Breast epithelium (tissue), 4 donors: Measurements from ENCODE around the gene HAPLN1. TPM values are rescaled to one million over a fixed set of nuclear protein-coding genes. Genes with fewer than 3 reads are reported as not detected.

Experiments used
- DNase-seq, 2 donors: peaks; one replicate each; pipeline ENCODE4 v3.0.0-alpha.2; 2019; ENCODE audit warnings: low spot score in 2 of 2
- H3K27ac ChIP-seq, 2 donors: fragments of 200-600 bp; sonication (generic) in 1 of 2; one replicate each; pipeline ENCODE4 v1.5.1; 2016 to 2019; ENCODE audit warnings: mild to moderate bottlenecking in 1 of 2
- H3K27me3 ChIP-seq, 2 donors: fragments of 200-600 bp; sonication (generic) in 1 of 2; one replicate each; pipeline versions ENCODE4 v1.5.1 to v1.6.0; 2017 to 2019; ENCODE audit warnings: control low read depth in 1 of 2, mild to moderate bottlenecking in 1 of 2
- H3K36me3 ChIP-seq: fragments of 200-600 bp; one replicate; pipeline ENCODE4 v1.5.1; 2019
- H3K4me1 ChIP-seq, 2 donors: fragments of 200-600 bp; sonication (generic); one replicate each; pipeline ENCODE4 v1.5.1; 2016 to 2019; ENCODE audit warnings: control low read depth in 1 of 2
- H3K4me3 ChIP-seq, 3 donors: fragments of 200-600 bp; sonication (generic); 1 replicate in 2 of 3; 2 replicates in 1 of 3; pipeline ENCODE4 v1.5.1; 2016 to 2019; ENCODE audit warnings: mild to moderate bottlenecking in 3 of 3, moderate library complexity in 2 of 3
- H3K9me3 ChIP-seq, 2 donors: fragments of 200-600 bp; sonication (generic) in 1 of 2; one replicate each; pipeline ENCODE4 v1.5.1; 2016 to 2019; ENCODE audit warnings: control low read depth in 1 of 2
- POLR2A ChIP-seq: fragments of 450-650 bp; IDR thresholded peaks from one replicate; pipeline ENCODE4 v1.6.1; 2016; ENCODE audit warnings: antibody characterized with exemption, mild to moderate bottlenecking, moderate library complexity
- POLR2AphosphoS5 ChIP-seq, 3 donors: sonication (generic); formaldehyde crosslinking; IDR thresholded peaks; one replicate each; pipeline ENCODE4 v1.6.1; 2017; ENCODE audit warnings: antibody characterized with exemption in 3 of 3
- intact Hi-C: fragments of 100-400 bp; cut with DNase I; formaldehyde crosslinking; loops from one replicate; pipeline ENCODE4 v1.15.1; 2023; ENCODE audit warnings: low total_unique reads
- total RNA-seq, 3 donors: library from RNA; depleted of rRNA; stranded (reverse); fragments of >200 nt; gene quantifications; one replicate each; pipeline ENCODE4 v1.1.0, GENCODE V29; 2016
- TF ChIP-seq, protein P1 (sequence below), 3 donors: fragments of 450-650 bp; IDR thresholded peaks; one replicate each; pipeline ENCODE4 v1.5.1; 2016 to 2017; ENCODE audit warnings: antibody characterized with exemption in 3 of 3, mild to moderate bottlenecking in 3 of 3, moderate library complexity in 3 of 3

Gene HAPLN1
- total RNA-seq, 3 donors from 2014 or later = not detected

DNA sequence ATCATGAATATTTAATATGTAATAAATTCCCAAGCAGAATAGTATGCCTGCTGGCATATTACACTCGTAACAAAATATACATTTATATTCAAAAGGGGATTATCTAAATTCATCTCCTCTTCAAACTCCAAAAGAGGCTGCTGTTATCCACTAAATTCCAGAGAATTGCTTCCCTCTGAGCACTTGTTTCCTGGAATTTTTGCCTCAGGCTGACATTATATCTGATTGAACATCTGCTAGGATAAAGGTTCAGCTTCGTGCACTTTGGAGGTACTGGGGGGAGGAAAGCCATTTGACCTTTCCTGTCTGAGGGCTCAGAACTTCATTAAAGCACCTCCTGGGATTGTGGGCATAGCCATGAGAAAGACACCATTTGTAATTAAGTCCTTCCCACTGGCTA is 4.3 kb upstream of the HAPLN1 start:
- H3K27me3 ChIP-seq = no peaks in the 10 kb centered on the region
- H3K27ac ChIP-seq = no peak overlapping the region
- no peaks in the 10 kb centered on the region for H3K4me1 ChIP-seq
- intact Hi-C loops = no loop called here
- no peak for DNase-seq
- no peaks in the 10 kb centered on the region for H3K36me3 ChIP-seq
- no peaks in the 10 kb centered on the region for H3K9me3 ChIP-seq
- TF ChIP-seq POLR2AphosphoS5 (IDR thresholded peaks at IDR 0.05) = no peak
- TF ChIP-seq, protein P1, sequence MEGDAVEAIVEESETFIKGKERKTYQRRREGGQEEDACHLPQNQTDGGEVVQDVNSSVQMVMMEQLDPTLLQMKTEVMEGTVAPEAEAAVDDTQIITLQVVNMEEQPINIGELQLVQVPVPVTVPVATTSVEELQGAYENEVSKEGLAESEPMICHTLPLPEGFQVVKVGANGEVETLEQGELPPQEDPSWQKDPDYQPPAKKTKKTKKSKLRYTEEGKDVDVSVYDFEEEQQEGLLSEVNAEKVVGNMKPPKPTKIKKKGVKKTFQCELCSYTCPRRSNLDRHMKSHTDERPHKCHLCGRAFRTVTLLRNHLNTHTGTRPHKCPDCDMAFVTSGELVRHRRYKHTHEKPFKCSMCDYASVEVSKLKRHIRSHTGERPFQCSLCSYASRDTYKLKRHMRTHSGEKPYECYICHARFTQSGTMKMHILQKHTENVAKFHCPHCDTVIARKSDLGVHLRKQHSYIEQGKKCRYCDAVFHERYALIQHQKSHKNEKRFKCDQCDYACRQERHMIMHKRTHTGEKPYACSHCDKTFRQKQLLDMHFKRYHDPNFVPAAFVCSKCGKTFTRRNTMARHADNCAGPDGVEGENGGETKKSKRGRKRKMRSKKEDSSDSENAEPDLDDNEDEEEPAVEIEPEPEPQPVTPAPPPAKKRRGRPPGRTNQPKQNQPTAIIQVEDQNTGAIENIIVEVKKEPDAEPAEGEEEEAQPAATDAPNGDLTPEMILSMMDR (IDR thresholded peaks at IDR 0.05) = no peak
- no peak for TF ChIP-seq POLR2A
- H3K4me3 ChIP-seq = no peak overlapping the region

DNA sequence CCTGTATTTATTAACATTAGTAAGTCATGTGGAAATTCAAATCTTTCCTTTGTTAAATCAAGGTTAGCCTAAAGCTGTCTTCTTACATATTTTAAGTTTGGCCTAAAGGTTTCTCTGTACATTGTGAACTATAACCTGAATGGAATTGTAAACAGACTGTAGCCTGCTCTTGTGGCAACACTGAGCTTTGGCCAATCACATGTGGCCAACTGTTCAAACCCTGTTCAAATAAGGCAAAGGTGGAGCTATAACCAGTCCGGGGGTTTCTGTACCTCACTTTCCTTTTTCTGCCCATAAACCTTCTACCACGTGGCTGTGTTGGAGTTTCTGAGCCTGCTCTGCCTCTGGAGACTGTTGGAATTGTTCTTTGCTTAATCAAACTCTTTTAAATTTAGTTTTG is 3.3 kb upstream of the HAPLN1 start:
- no peak overlapping the region for H3K27ac ChIP-seq
- intact Hi-C loops = no loop called here
- no peaks in the 10 kb centered on the region for H3K36me3 ChIP-seq
- TF ChIP-seq, protein P1 (IDR thresholded peaks at IDR 0.05) = no peak
- TF ChIP-seq POLR2AphosphoS5 (IDR thresholded peaks at IDR 0.05) (no peak), POLR2A (no peak)
- no peak overlapping the region for H3K4me3 ChIP-seq
- H3K9me3 ChIP-seq = no peaks in the 10 kb centered on the region
- DNase-seq = no peak
- H3K27me3 ChIP-seq = no peaks in the 10 kb centered on the region
- no peaks in the 10 kb centered on the region for H3K4me1 ChIP-seq

DNA sequence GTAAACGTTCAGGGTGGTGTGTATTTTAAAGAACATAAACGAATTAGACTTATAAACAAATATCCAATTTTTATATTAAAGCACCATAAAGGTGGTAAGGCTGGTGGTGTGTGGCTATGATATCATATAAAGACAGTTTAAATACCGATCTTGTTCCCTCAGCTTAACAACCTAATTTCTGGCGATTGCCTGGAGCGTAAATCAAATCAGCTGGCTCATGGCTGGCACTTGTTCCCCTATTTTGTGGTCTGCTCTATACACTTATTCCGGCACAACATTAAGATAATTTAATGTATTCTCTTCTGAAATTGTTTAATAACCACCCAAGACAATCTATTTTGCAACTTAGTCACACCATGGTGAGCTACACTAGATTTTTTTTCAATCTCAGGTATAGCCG is 2.4 kb upstream of the HAPLN1 start:
- Histone ChIP-seq H3K27me3 (no peaks in the 10 kb centered on the region), H3K9me3 (no peaks in the 10 kb centered on the region), H3K4me1 (no peaks in the 10 kb centered on the region), H3K27ac (no peak overlapping the region), H3K36me3 (no peaks in the 10 kb centered on the region), H3K4me3 (no peak overlapping the region)
- no peak for TF ChIP-seq POLR2AphosphoS5 (IDR thresholded peaks at IDR 0.05)
- TF ChIP-seq, protein P1 (IDR thresholded peaks at IDR 0.05) = no peak
- no peak for TF ChIP-seq POLR2A
- intact Hi-C loops = no loop called here
- no peak for DNase-seq

DNA sequence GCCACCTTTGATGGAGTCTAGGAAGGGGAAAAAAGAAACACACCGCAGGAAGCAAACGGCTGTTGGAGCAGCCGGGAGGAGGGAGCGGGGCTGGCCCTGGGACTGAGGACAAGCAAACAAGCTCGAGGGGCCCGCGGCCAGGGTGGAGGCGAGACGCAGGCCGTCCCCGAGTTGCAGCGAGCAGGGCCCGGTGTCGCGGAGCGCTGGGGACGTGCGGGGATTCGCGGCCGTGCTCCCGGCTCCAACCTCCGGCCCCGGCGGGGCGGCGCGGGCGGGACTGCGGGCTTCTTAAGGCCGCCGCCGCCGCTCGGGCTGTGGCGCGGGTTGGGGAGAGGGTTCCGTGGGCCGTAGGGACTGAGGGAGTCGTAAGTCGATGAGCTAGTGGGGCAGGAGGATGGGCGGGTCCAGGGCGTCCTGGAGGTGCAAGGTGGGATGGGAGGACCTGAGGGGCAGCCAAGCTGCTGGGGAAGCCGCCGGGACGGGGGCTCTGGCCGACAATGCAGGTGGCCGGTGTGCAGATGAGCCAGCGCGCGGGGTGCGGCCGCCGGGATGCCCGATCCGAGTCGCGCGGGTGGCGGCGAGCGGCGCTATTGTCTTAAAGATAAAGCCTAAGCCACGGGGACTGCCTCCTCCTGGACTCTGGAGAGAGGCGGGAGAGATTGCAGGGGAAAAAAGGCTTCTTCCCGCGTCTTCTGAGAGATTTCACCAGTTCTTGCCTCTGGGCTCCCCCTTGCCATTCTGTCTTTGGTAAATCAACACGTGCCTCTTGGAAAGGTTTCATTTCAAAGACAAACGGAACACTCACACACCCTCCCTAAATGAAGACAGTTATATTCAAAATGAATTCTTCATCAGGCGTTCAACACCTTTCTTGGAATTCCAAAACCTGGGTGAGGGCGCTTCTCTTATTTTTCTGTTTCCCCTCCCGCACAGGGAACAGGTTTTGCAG is 1.6 kb upstream of the HAPLN1 start:
- H3K27ac ChIP-seq = no peak overlapping the region
- peak overlapping the region; percentile 44 to 60 (median 54) for H3K4me3 ChIP-seq
- intact Hi-C loops = no loop called here
- no peaks in the 10 kb centered on the region for H3K4me1 ChIP-seq
- no peaks in the 10 kb centered on the region for H3K27me3 ChIP-seq
- no peak for DNase-seq
- TF ChIP-seq, protein P1 (IDR thresholded peaks at IDR 0.05) = no peak
- no peaks in the 10 kb centered on the region for H3K9me3 ChIP-seq
- no peaks in the 10 kb centered on the region for H3K36me3 ChIP-seq

DNA sequence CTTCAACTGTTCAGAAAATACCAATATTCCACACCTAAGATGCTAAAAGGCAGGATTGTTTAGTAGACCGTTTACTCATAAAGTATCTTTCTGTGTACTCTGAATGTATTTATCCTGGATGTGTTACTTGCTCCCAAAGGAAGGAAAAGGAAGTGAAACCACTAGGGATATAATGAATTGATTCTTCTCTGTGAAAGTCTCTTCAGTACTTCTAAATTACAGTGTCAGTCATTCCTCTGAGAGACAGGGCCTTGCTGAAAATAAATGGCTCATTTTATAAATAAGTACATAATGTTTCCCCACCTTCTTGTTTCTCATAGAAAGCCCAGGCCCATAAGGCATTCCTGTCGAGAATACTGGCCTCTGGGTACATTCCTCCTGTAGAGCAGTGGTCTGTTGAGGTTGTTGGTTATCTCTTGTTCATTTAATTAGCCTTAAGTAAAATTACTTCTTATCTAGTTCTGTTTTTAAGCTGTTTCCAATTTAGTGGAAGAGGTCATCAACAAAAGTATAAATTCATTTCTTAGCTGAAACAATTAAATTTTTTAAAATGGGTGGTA is 1.6 kb downstream of the HAPLN1 start:
- Histone ChIP-seq H3K4me3 (no peak overlapping the region), H3K27ac (no peak overlapping the region), H3K36me3 (no peaks in the 10 kb centered on the region), H3K4me1 (no peaks in the 10 kb centered on the region), H3K9me3 (no peaks in the 10 kb centered on the region), H3K27me3 (no peaks in the 10 kb centered on the region)
- intact Hi-C loops = loop anchor here (5.0 kb wide), 1 partner anchor 638 kb away; no protein-coding TSS in a partner anchor
- TF ChIP-seq POLR2A (no peak), POLR2AphosphoS5 (IDR thresholded peaks at IDR 0.05) (no peak)
- TF ChIP-seq, protein P1 (IDR thresholded peaks at IDR 0.05) = no peak
- no peak for DNase-seq
